ENCODE results near the gene RREB1.

RREB1 gene

DNA sequence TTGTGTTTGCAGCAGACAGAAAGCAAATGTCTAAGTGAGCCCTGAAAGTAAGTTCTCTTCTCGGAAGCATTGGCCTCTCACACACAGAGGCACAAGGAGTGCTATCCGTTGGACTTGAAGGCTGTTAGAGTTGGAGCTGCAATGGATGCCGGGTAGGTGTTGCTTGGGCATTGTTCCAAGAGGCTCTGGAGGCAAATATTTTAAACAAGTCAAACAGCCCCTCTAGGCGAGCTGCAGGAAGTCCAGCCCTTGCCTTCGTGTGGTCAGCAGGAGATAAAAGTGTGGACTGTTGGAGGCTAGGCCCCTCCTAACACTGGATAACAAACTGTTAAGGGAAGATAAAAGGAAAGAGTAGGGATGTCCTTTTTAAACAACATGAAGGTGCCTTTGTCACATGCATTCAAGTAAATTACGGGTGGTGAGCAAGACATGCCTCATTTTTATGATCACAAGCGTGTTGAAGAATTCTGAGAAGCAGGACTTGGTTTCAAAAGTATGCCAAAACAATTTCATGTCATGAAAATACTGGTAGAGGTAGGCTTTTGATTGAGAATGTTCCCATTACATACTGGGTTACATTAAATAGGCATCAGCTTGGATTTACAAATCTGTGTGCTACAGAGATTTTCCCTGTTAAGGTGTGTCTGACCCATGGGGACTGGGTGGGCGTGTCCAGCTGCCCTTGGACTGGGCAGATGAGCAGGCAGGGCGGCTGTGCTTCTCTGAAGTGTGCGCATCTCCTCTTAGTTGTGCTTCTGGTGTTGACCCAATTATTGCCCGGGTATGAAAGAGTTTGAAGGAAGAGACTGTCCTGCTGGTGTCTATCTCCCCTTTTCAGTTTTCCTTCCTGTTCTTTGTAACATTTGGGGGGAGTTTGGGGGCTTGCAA is 57.5 kb downstream of the RREB1 start:
- no peak for DNase-seq
- Histone ChIP-seq H3K4me2 (ENCODE audit: insufficient read depth, low read length) (no peak overlapping the region), H3K9ac (ENCODE audit: low read depth, low read length) (no peak overlapping the region), H4K20me1 (ENCODE audit: insufficient read depth, low read length) (peaks cover 78% of the 10 kb centered on the region), H3K9me3 (ENCODE audit: insufficient read depth, low read length, severe bottlenecking) (no peaks in the 10 kb centered on the region), H2AFZ (ENCODE audit: low read depth, low read length) (no peak overlapping the region), H3K4me1 (ENCODE audit: insufficient read depth, low read length) (no peaks in the 10 kb centered on the region), H3K36me3 (ENCODE audit: insufficient read depth, low read length) (0 out of 2 replicates have a peak, but pooled peaks cover 3% of the 10 kb centered on the region), H3K79me2 (ENCODE audit: insufficient read depth, low read length) (peaks cover 95% of the 10 kb centered on the region), H3K27ac (ENCODE audit: low read length) (no peak overlapping the region), H3K27me3 (ENCODE audit: insufficient read depth, low read length, poor library complexity) (no peaks in the 10 kb centered on the region), H3K4me3 (ENCODE audit: low read depth in 1 of 2, low read length in 2 of 2) (no peak overlapping the region)
- no peak for TF ChIP-seq EZH2 (IDR thresholded peaks at IDR 0.05; ENCODE audit: borderline replicate concordance, low read depth, low read length, severe bottlenecking)
- TF ChIP-seq, protein P1, sequence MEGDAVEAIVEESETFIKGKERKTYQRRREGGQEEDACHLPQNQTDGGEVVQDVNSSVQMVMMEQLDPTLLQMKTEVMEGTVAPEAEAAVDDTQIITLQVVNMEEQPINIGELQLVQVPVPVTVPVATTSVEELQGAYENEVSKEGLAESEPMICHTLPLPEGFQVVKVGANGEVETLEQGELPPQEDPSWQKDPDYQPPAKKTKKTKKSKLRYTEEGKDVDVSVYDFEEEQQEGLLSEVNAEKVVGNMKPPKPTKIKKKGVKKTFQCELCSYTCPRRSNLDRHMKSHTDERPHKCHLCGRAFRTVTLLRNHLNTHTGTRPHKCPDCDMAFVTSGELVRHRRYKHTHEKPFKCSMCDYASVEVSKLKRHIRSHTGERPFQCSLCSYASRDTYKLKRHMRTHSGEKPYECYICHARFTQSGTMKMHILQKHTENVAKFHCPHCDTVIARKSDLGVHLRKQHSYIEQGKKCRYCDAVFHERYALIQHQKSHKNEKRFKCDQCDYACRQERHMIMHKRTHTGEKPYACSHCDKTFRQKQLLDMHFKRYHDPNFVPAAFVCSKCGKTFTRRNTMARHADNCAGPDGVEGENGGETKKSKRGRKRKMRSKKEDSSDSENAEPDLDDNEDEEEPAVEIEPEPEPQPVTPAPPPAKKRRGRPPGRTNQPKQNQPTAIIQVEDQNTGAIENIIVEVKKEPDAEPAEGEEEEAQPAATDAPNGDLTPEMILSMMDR (IDR thresholded peaks at IDR 0.05; ENCODE audit: borderline replicate concordance, extremely low read depth, low read length, poor library complexity, severe bottlenecking), result no peak
- ATAC-seq (ENCODE audit: insufficient read depth, low read depth), result no peak

DNA sequence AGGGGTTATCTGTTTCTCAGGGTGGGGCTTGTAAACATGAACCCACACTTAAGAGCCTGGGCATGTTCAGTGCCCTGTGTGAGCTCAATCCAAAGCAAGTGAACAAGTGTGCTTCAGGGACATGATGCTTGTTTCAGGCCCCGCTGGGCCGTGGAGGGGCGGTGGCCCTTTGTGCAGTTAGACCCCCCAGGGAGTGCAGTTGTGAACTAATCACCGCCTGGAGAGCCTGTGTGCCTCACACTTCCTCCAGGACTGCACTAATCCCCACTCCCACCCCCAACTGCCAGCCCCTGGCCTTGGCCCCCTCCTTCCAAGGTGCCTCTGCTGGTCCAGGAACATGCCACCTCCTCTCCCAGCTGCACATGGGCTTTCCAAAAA is 58.1 kb downstream of the RREB1 start:
- no peak overlapping the region for H3K4me2 ChIP-seq (ENCODE audit: insufficient read depth, low read length)
- H3K9me3 ChIP-seq (ENCODE audit: insufficient read depth, low read length, severe bottlenecking), result no peaks in the 10 kb centered on the region
- no peak for ATAC-seq (ENCODE audit: insufficient read depth, low read depth)
- H3K9ac ChIP-seq (ENCODE audit: low read depth, low read length), result no peak overlapping the region
- TF ChIP-seq, protein P1 (IDR thresholded peaks at IDR 0.05; ENCODE audit: borderline replicate concordance, extremely low read depth, low read length, poor library complexity, severe bottlenecking), result no peak
- no peak for TF ChIP-seq EZH2 (IDR thresholded peaks at IDR 0.05; ENCODE audit: borderline replicate concordance, low read depth, low read length, severe bottlenecking)
- no peak overlapping the region for H3K4me3 ChIP-seq (ENCODE audit: low read depth in 1 of 2, low read length in 2 of 2)
- no peaks in the 10 kb centered on the region for H3K4me1 ChIP-seq (ENCODE audit: insufficient read depth, low read length)
- DNase-seq, result no peak
- no peak overlapping the region for H3K27ac ChIP-seq (ENCODE audit: low read length)
- H3K36me3 ChIP-seq (ENCODE audit: insufficient read depth, low read length), result 0 out of 2 replicates have a peak, but pooled peaks cover 3% of the 10 kb centered on the region
- H2AFZ ChIP-seq (ENCODE audit: low read depth, low read length), result no peak overlapping the region
- H3K79me2 ChIP-seq (ENCODE audit: insufficient read depth, low read length), result peaks cover 95% of the 10 kb centered on the region
- H4K20me1 ChIP-seq (ENCODE audit: insufficient read depth, low read length), result peaks cover 83% of the 10 kb centered on the region
- no peaks in the 10 kb centered on the region for H3K27me3 ChIP-seq (ENCODE audit: insufficient read depth, low read length, poor library complexity)

DNA sequence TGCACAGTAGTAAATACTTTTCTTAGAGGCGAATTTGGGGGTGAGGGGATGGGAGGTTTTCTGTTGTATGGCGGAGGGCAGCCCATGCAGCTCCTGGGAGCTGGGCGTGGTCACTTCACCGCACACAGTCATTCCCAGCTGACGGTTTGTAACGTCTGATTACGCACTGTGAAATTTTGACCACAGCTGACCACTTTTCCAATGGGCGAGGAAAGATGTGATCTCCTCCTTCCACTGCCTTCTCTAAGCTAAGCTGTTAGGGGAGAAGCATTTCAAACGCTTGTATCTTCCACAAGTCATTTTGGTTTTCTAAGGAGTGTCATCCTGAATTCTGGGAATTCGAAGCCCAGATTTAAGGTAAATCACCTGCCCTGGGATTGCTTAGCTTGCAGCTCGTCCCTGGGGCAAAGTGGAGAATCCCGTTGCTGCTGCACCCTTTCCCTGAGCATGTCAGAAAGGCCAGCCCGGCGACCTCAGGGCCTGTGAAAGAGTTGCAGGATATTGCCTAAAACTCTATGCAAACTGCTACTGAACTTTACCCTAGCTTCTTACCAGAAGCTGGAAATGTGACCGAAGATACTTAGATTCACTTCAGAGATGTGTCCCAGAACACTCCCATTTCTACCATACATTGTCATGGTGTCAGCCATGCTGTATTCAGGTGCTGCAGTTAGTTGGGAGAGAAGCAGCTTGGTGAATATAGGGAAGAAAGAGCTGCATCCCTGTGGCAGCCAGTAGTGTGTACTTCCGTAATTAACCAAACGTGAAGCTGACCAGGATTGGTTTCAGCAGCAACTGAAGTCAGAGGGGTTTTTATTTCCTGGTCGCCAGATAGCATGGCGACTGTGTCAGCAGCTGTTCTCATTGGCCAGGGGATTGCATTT is 58.9 kb downstream of the RREB1 start:
- H3K9me3 ChIP-seq (ENCODE audit: insufficient read depth, low read length, severe bottlenecking), result no peaks in the 10 kb centered on the region
- TF ChIP-seq, protein P1 (IDR thresholded peaks at IDR 0.05; ENCODE audit: borderline replicate concordance, extremely low read depth, low read length, poor library complexity, severe bottlenecking), result no peak
- TF ChIP-seq EZH2 (IDR thresholded peaks at IDR 0.05; ENCODE audit: borderline replicate concordance, low read depth, low read length, severe bottlenecking), result no peak
- no peak overlapping the region for H3K4me3 ChIP-seq (ENCODE audit: low read depth in 1 of 2, low read length in 2 of 2)
- no peaks in the 10 kb centered on the region for H3K4me1 ChIP-seq (ENCODE audit: insufficient read depth, low read length)
- H4K20me1 ChIP-seq (ENCODE audit: insufficient read depth, low read length), result peaks cover 83% of the 10 kb centered on the region
- DNase-seq, result no peak
- H3K27me3 ChIP-seq (ENCODE audit: insufficient read depth, low read length, poor library complexity), result no peaks in the 10 kb centered on the region
- no peak for ATAC-seq (ENCODE audit: insufficient read depth, low read depth)
- H2AFZ ChIP-seq (ENCODE audit: low read depth, low read length), result no peak overlapping the region
- H3K9ac ChIP-seq (ENCODE audit: low read depth, low read length), result no peak overlapping the region
- no peak overlapping the region for H3K4me2 ChIP-seq (ENCODE audit: insufficient read depth, low read length)
- peaks cover 95% of the 10 kb centered on the region for H3K79me2 ChIP-seq (ENCODE audit: insufficient read depth, low read length)
- H3K27ac ChIP-seq (ENCODE audit: low read length), result no peak overlapping the region
- peaks cover 6% of the 10 kb centered on the region; the same call in 1 of the 2 replicates for H3K36me3 ChIP-seq (ENCODE audit: insufficient read depth, low read length)
